ENCODE results near the gene APP. TPM values are rescaled to one million over a fixed set of nuclear protein-coding genes. Genes with fewer than 3 reads are reported as not detected.

Gene APP
- total and polyA plus RNA-seq, 2 experiments from 2014 or later = 55.7 to 316 TPM

GRCh38 chr21:25983745-25984144, 186.8 kb downstream of the APP start:
- no peak for DNase-seq (ENCODE audit: low spot score)
- Histone ChIP-seq H3K79me2 (no peaks in the 10 kb centered on the region), H3K4me1 (ENCODE audit: insufficient read depth) (no peaks in the 10 kb centered on the region), H3K36me3 (replicated peaks; ENCODE audit: insufficient read depth, low read depth) (no peaks in the 10 kb centered on the region), H3K27ac (no peak overlapping the region), H3K27me3 (no peaks in the 10 kb centered on the region), H3K9me2 (replicated peaks; ENCODE audit: insufficient read depth) (no peaks in the 10 kb centered on the region), H4K20me1 (ENCODE audit: insufficient read depth, poor library complexity, severe bottlenecking) (no peaks in the 10 kb centered on the region), H3K4me3 (no peak overlapping the region), H3K4me2 (no peak overlapping the region), H3K9me3 (ENCODE audit: low read depth) (no peaks in the 10 kb centered on the region), H2AFZ (no peak overlapping the region)
- TF ChIP-seq EZH2phosphoT487 (IDR thresholded peaks at IDR 0.05; ENCODE audit: low read depth, severe bottlenecking, unreplicated experiment) = no peak
- TF ChIP-seq, protein P1, sequence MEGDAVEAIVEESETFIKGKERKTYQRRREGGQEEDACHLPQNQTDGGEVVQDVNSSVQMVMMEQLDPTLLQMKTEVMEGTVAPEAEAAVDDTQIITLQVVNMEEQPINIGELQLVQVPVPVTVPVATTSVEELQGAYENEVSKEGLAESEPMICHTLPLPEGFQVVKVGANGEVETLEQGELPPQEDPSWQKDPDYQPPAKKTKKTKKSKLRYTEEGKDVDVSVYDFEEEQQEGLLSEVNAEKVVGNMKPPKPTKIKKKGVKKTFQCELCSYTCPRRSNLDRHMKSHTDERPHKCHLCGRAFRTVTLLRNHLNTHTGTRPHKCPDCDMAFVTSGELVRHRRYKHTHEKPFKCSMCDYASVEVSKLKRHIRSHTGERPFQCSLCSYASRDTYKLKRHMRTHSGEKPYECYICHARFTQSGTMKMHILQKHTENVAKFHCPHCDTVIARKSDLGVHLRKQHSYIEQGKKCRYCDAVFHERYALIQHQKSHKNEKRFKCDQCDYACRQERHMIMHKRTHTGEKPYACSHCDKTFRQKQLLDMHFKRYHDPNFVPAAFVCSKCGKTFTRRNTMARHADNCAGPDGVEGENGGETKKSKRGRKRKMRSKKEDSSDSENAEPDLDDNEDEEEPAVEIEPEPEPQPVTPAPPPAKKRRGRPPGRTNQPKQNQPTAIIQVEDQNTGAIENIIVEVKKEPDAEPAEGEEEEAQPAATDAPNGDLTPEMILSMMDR (IDR thresholded peaks at IDR 0.05; ENCODE audit: poor library complexity) = no peak
- no peak for TF ChIP-seq EZH2 (IDR thresholded peaks at IDR 0.05; ENCODE audit: borderline replicate concordance)
- WGBS (ENCODE audit: low lambda C conversion rate, missing lambda C conversion rate) = 60% methylated on average over 3 of the region's 3 CpGs

GRCh38 chr21:25980710-25981109, 189.9 kb downstream of the APP start:
- no peak for DNase-seq (ENCODE audit: low spot score)
- Histone ChIP-seq H3K4me2 (no peak overlapping the region), H3K9me3 (ENCODE audit: low read depth) (no peaks in the 10 kb centered on the region), H3K79me2 (no peaks in the 10 kb centered on the region), H2AFZ (no peak overlapping the region), H3K36me3 (replicated peaks; ENCODE audit: insufficient read depth, low read depth) (no peaks in the 10 kb centered on the region), H3K4me3 (no peak overlapping the region), H3K4me1 (ENCODE audit: insufficient read depth) (no peaks in the 10 kb centered on the region), H4K20me1 (ENCODE audit: insufficient read depth, poor library complexity, severe bottlenecking) (no peaks in the 10 kb centered on the region), H3K9me2 (replicated peaks; ENCODE audit: insufficient read depth) (no peaks in the 10 kb centered on the region), H3K27ac (no peak overlapping the region), H3K27me3 (no peaks in the 10 kb centered on the region)
- TF ChIP-seq, protein P1 (IDR thresholded peaks at IDR 0.05; ENCODE audit: poor library complexity) = no peak
- no peak for TF ChIP-seq EZH2phosphoT487 (IDR thresholded peaks at IDR 0.05; ENCODE audit: low read depth, severe bottlenecking, unreplicated experiment)
- TF ChIP-seq EZH2 (IDR thresholded peaks at IDR 0.05; ENCODE audit: borderline replicate concordance) = no peak
- WGBS (ENCODE audit: low lambda C conversion rate, missing lambda C conversion rate) = 98% methylated on average over 3 of the region's 3 CpGs

- Histone ChIP-seq H3K4me3 (no peak overlapping the region), H3K4me2 (no peak overlapping the region), H3K27ac (no peak overlapping the region), H3K79me2 (no peaks in the 10 kb centered on the region), H3K9me3 (ENCODE audit: low read depth) (no peaks in the 10 kb centered on the region), H3K4me1 (ENCODE audit: insufficient read depth) (no peaks in the 10 kb centered on the region), H3K27me3 (no peaks in the 10 kb centered on the region), H2AFZ (no peak overlapping the region), H3K36me3 (replicated peaks; ENCODE audit: insufficient read depth, low read depth) (no peaks in the 10 kb centered on the region), H4K20me1 (ENCODE audit: insufficient read depth, poor library complexity, severe bottlenecking) (no peaks in the 10 kb centered on the region), H3K9me2 (replicated peaks; ENCODE audit: insufficient read depth) (no peaks in the 10 kb centered on the region)
- TF ChIP-seq, protein P1 (IDR thresholded peaks at IDR 0.05; ENCODE audit: poor library complexity) = no peak
- TF ChIP-seq EZH2phosphoT487 (IDR thresholded peaks at IDR 0.05; ENCODE audit: low read depth, severe bottlenecking, unreplicated experiment) (no peak), EZH2 (IDR thresholded peaks at IDR 0.05; ENCODE audit: borderline replicate concordance) (no peak)
- DNase-seq (ENCODE audit: low spot score) = no peak
- WGBS (ENCODE audit: low lambda C conversion rate, missing lambda C conversion rate) = 90% methylated on average over 9 of the region's 9 CpGs
These were observed 190.5 kb downstream of the APP start for GRCh38 chr21:25979845-25980616.
